Panc1 (cell line): Measurements from ENCODE around the gene MAML3. TPM values are rescaled to one million over a fixed set of nuclear protein-coding genes. Genes with fewer than 3 reads are reported as not detected.

Source experiments
- ATAC-seq: fragments of 200-7000 bp; cut with Tn5 transposase; 2 replicates; pipeline ENCODE4 v1.9.1; 2020; ENCODE audit warnings: mild to moderate bottlenecking, moderate library complexity
- Bru-seq: library from RNA; stranded (reverse); fragments of 400-500 nt; gene quantifications from one replicate; lab custom pipeline; 2021; lab: Mats Ljungman, UMichigan
- BruChase-seq, 2 experiments: library from RNA; stranded (reverse); fragments of 400-500 nt; gene quantifications; one replicate each; lab custom pipeline; 2021; lab: Mats Ljungman, UMichigan
- BruUV-seq: library from RNA; stranded (reverse); fragments of 400-500 nt; replicated peaks from 2 replicates; lab custom pipeline; 2021; lab: Mats Ljungman, UMichigan
- CTCF ChIA-PET: fragments of 300-600 bp; sonication (Branson Sonifier 250); formaldehyde crosslinking; loops from one replicate; lab custom pipeline; 2022; ENCODE audit warnings: antibody characterized with exemption; lab: Charles Lee
- POLR2A ChIA-PET: fragments of 300-600 bp; sonication (Branson Sonifier 250); formaldehyde crosslinking; loops from one replicate; lab custom pipeline; 2022; ENCODE audit warnings: antibody characterized with exemption; lab: Charles Lee
- DNase-seq: peaks from one replicate; pipeline ENCODE4 v3.0.0-alpha.2; 2010; ENCODE audit warnings: low read depth, low spot score
- H3K27ac ChIP-seq: 2 replicates; pipeline ENCODE4 v1.5.1; 2011; ENCODE audit warnings: mild to moderate bottlenecking, low read length, inconsistent platforms
- H3K27me3 ChIP-seq: fragments of 200-500 bp; sonication (Bioruptor generic); 2 replicates; pipeline ENCODE4 v1.6.0; 2014; ENCODE audit warnings: low read length, inconsistent platforms; ENCODE audit not compliant: control insufficient read depth, insufficient read depth
- H3K36me3 ChIP-seq: fragments of 200-500 bp; sonication (Bioruptor generic); 2 replicates; pipeline ENCODE4 v1.5.1; 2014; ENCODE audit warnings: inconsistent platforms, mild to moderate bottlenecking, low read length, moderate library complexity; ENCODE audit not compliant: control insufficient read depth, insufficient read depth
- H3K4me1 ChIP-seq: 2 replicates; pipeline ENCODE4 v1.5.1; 2011; ENCODE audit warnings: inconsistent platforms, mild to moderate bottlenecking, low read length, moderate library complexity; ENCODE audit not compliant: control insufficient read depth, insufficient read depth
- H3K4me3 ChIP-seq, 2 experiments: 2 replicates each; pipeline ENCODE4 v1.5.1; 2011 to 2012; ENCODE audit warnings: low read depth in 2 of 2, low read length in 2 of 2, mild to moderate bottlenecking in 2 of 2, inconsistent platforms in 1 of 2, moderate library complexity in 1 of 2
- H3K9me3 ChIP-seq: fragments of 200-500 bp; sonication (Bioruptor generic); 2 replicates; pipeline ENCODE4 v1.5.1; 2014; ENCODE audit warnings: low read depth, mild to moderate bottlenecking, inconsistent platforms, low read length, moderate library complexity; ENCODE audit not compliant: control insufficient read depth, insufficient read depth
- POLR2AphosphoS5 ChIP-seq: IDR thresholded peaks from 2 replicates; pipeline ENCODE4 v1.6.1; 2012; ENCODE audit warnings: mild to moderate bottlenecking, low read depth, low read length, moderate library complexity
- SIN3A ChIP-seq: IDR thresholded peaks from 2 replicates; pipeline ENCODE4 v1.6.1; 2012; ENCODE audit warnings: low read depth, mild to moderate bottlenecking, low read length, moderate library complexity, borderline replicate concordance; ENCODE audit not compliant: insufficient read depth
- TCF7L2 ChIP-seq: IDR thresholded peaks from 2 replicates; pipeline ENCODE4 v1.6.1; 2011; ENCODE audit warnings: mild to moderate bottlenecking, low read depth, low read length, inconsistent platforms
- in situ Hi-C: cut with HindIII; loops from 2 replicates; pipeline ENCODE4 v1.10.0; 2016; ENCODE audit warnings: low sequenced_read_pairs, low pct_unique_long_range_greater_than_20kb
- intact Hi-C: fragments of 100-400 bp; cut with micrococcal nuclease; formaldehyde crosslinking; loops from one replicate; pipeline ENCODE4 v1.10.0; 2022; ENCODE audit not compliant: unreplicated experiment
- long read RNA-seq: library from polyadenylated mRNA; unstranded; transcript quantifications from one replicate; pipeline ENCODE4 v2.0.0, GENCODE V29; 2021; ENCODE audit not compliant: unreplicated experiment
- polyA plus RNA-seq: library from polyadenylated mRNA; unstranded; fragments of >200 nt; gene quantifications from one replicate; pipeline ENCODE4 v1.2.1, GENCODE V29; 2012; ENCODE audit warnings: missing spikeins; ENCODE audit not compliant: insufficient read length
- total RNA-seq: library from RNA; stranded (reverse); gene quantifications from one replicate; pipeline ENCODE4 v1.2.1, GENCODE V29; 2021; ENCODE audit not compliant: unreplicated experiment
- TF ChIP-seq, protein P1 (sequence below), 2 experiments: IDR thresholded peaks; 2 replicates each; pipeline ENCODE4 v1.6.1; 2011 to 2012; ENCODE audit warnings: low read depth in 2 of 2, control low read depth in 1 of 2, low read length in 1 of 2, mild to moderate bottlenecking in 1 of 2, moderate library complexity in 1 of 2; ENCODE audit not compliant: insufficient read depth in 1 of 2
- TF ChIP-seq, protein P2 (sequence below): fragments of 450-650 bp; IDR thresholded peaks from 2 replicates; pipeline ENCODE4 v1.5.1; 2017; ENCODE audit warnings: mild to moderate bottlenecking

The MAML3 gene
- total RNA-seq (7.7 TPM), Bru-seq, nascent RNA (percentile 70 among the genes with signal in this experiment), BruChase-seq, experiment 1, labeled RNA remaining after a 2-hour chase (percentile 61 among the genes with signal in this experiment), BruChase-seq, experiment 2, labeled RNA remaining after a 6-hour chase (percentile 61 among the genes with signal in this experiment)
- 7.1 TPM for polyA plus RNA-seq
- long read RNA-seq, partial matches to known transcripts: 1 of 12 reads
- long read RNA-seq, other reads (novel, unspliced or antisense): 11 of 12 reads

DNA sequence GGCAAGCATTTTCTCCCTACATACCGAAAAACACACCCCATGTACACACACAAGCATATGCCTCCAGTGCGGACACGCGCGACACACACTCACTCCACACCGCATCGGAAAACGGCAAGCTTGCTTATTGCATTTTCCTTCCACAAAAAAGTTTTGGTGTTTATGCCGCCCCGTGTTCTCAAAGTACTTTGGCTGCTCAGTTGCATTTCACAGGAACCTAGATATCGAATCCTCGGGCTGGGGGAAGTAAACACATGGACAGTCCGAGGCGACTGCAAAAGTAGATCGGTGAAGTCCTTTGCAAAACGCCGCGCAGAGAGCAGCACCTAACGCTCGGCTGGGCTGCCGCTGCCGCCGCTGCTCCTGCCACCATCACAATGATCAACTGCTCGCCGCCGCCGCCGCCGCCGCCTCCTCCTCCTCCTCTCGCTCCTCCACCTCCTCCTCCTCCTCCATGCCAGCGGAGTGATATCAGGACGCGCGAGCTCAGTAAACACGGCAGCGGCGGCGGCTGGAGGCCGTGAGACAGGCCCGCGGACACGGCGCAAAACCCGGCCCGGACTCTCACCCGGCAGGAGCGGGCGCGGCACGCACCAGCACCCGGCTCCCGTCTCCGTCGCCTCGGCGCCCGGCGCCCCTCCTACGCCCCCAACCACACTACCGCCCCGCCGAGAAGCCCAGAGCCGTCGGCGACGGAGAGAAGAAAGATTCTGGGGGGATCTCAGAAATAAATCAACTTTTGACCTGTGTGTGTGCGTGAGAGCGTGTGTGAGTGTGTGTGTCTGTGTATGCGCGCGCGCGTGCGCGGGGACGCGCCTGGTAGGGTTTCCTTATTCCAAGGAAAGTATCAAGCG, at the start of gene MAML3:
MAML3 (minus strand) TSS at position 467 of the 854 bp plus-strand sequence. CDS start 857 bp downstream, outside the sequence.
- H3K27ac ChIP-seq: peak within 1 kb of the TSS; percentile 89
- ATAC-seq (peak; percentile 49), DNase-seq (no peak)
- POLR2A ChIA-PET: interaction anchor here (4.1 kb wide), 1 partner anchor 65 kb away, joined by 28 read pairs; no protein-coding TSS in a partner anchor
- intact Hi-C loops: loop anchor here (1.0 to 10.0 kb wide), 4 partner anchors 57 to 419 kb away; no protein-coding TSS in a partner anchor
- CTCF ChIA-PET: interaction anchor here (0.5 to 0.6 kb wide), 2 partner anchors 88 to 187 kb away, joined by 3 to 4 read pairs; no protein-coding TSS in a partner anchor
- H3K4me1 ChIP-seq: peaks cover 12% of the 10 kb centered on the region
- no peaks in the 10 kb centered on the region for H3K27me3 ChIP-seq
- no peaks in the 10 kb centered on the region for H3K36me3 ChIP-seq
- BruUV-seq: no TSS peak
- H3K9me3 ChIP-seq: no peaks in the 10 kb centered on the region
- TF ChIP-seq, protein P1, sequence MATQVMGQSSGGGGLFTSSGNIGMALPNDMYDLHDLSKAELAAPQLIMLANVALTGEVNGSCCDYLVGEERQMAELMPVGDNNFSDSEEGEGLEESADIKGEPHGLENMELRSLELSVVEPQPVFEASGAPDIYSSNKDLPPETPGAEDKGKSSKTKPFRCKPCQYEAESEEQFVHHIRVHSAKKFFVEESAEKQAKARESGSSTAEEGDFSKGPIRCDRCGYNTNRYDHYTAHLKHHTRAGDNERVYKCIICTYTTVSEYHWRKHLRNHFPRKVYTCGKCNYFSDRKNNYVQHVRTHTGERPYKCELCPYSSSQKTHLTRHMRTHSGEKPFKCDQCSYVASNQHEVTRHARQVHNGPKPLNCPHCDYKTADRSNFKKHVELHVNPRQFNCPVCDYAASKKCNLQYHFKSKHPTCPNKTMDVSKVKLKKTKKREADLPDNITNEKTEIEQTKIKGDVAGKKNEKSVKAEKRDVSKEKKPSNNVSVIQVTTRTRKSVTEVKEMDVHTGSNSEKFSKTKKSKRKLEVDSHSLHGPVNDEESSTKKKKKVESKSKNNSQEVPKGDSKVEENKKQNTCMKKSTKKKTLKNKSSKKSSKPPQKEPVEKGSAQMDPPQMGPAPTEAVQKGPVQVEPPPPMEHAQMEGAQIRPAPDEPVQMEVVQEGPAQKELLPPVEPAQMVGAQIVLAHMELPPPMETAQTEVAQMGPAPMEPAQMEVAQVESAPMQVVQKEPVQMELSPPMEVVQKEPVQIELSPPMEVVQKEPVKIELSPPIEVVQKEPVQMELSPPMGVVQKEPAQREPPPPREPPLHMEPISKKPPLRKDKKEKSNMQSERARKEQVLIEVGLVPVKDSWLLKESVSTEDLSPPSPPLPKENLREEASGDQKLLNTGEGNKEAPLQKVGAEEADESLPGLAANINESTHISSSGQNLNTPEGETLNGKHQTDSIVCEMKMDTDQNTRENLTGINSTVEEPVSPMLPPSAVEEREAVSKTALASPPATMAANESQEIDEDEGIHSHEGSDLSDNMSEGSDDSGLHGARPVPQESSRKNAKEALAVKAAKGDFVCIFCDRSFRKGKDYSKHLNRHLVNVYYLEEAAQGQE (IDR thresholded peaks at IDR 0.05; ENCODE audit: insufficient read depth in 1 of 2, low read depth in 2 of 2, low read length in 1 of 2): no peak
- TF ChIP-seq SIN3A (peak; percentile 54; the same call in 1 of the 2 replicates), POLR2AphosphoS5 (peak; percentile 62; the same call in 1 of the 2 replicates), TCF7L2 (peak; percentile 56; the same call in 1 of the 2 replicates)
- TF ChIP-seq, protein P2, sequence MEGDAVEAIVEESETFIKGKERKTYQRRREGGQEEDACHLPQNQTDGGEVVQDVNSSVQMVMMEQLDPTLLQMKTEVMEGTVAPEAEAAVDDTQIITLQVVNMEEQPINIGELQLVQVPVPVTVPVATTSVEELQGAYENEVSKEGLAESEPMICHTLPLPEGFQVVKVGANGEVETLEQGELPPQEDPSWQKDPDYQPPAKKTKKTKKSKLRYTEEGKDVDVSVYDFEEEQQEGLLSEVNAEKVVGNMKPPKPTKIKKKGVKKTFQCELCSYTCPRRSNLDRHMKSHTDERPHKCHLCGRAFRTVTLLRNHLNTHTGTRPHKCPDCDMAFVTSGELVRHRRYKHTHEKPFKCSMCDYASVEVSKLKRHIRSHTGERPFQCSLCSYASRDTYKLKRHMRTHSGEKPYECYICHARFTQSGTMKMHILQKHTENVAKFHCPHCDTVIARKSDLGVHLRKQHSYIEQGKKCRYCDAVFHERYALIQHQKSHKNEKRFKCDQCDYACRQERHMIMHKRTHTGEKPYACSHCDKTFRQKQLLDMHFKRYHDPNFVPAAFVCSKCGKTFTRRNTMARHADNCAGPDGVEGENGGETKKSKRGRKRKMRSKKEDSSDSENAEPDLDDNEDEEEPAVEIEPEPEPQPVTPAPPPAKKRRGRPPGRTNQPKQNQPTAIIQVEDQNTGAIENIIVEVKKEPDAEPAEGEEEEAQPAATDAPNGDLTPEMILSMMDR: no peak
- H3K4me3 ChIP-seq: peak within 1 kb of the TSS; percentile 82 to 95
- in situ Hi-C loops: no loop called here

DNA sequence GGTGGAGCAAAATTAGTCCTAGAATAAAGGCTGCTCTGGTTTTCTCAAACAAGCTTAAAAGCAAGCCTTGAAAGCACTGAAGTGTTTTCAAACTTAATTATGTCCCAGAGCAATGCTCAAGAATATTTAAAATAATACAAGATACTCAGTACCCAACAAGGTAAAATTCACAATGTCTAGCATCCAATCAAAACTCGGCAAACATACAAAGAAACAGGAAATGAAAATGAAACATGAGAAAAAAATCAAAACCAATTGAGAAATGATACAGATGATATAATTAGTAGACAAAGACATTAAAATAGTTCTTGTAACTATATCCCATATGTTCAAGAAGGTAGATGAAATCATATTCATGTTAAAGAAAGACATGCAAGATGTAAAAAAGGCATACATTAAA, 45.0 kb upstream of the MAML3 start:
- no peak overlapping the region for H3K27ac ChIP-seq
- no peaks in the 10 kb centered on the region for H3K9me3 ChIP-seq
- intact Hi-C loops (no loop called here), in situ Hi-C loops (no loop called here)
- POLR2A ChIA-PET: no interaction called here
- CTCF ChIA-PET: no interaction called here
- TF ChIP-seq SIN3A: no peak
- TF ChIP-seq TCF7L2: no peak
- TF ChIP-seq POLR2AphosphoS5: no peak
- TF ChIP-seq, protein P2: no peak
- TF ChIP-seq, protein P1 (IDR thresholded peaks at IDR 0.05; ENCODE audit: insufficient read depth in 1 of 2, low read depth in 2 of 2, low read length in 1 of 2): no peak
- BruUV-seq: no TSS peak
- ATAC-seq: no peak
- no peak for DNase-seq
- no peaks in the 10 kb centered on the region for H3K27me3 ChIP-seq
- no peaks in the 10 kb centered on the region for H3K4me1 ChIP-seq
- H3K36me3 ChIP-seq: no peaks in the 10 kb centered on the region
- no peak overlapping the region for H3K4me3 ChIP-seq
